A673 (cell line): ENCODE data around the gene CYP19A1. TPM values are rescaled to one million over a fixed set of nuclear protein-coding genes. Genes with fewer than 3 reads are reported as not detected.

ENCODE experiments used
- BruUV-seq: library from RNA; stranded (reverse); fragments of 400-500 nt; replicated peaks from 2 replicates; lab custom pipeline; 2021; lab: Mats Ljungman, UMichigan
- CTCF ChIA-PET: fragments of 300-600 bp; sonication (Branson Sonifier 250); formaldehyde crosslinking; loops from one replicate; lab custom pipeline; 2022; ENCODE audit warnings: antibody characterized with exemption; lab: Charles Lee
- POLR2A ChIA-PET: fragments of 300-600 bp; sonication (Branson Sonifier 250); formaldehyde crosslinking; loops from one replicate; lab custom pipeline; 2022; ENCODE audit warnings: antibody characterized with exemption; ENCODE audit not compliant: low non-redundant PET; lab: Charles Lee
- DNase-seq: peaks from one replicate; pipeline ENCODE4 v3.0.0-alpha.2; 2015; ENCODE audit warnings: low spot score
- H3K27ac ChIP-seq: fragments of 200-600 bp; sonication (generic); 2 replicates; pipeline ENCODE4 v1.5.1; 2016; ENCODE audit warnings: mixed run types, low read depth, mild to moderate bottlenecking, mixed read lengths, antibody characterized with exemption, low read length; ENCODE audit not compliant: poor library complexity, severe bottlenecking
- H3K27me3 ChIP-seq: fragments of 200-600 bp; sonication (generic); replicated peaks from 2 replicates; pipeline ENCODE4 v1.6.1; 2017; ENCODE audit warnings: mixed run types, low read depth, mild to moderate bottlenecking, mixed read lengths, antibody characterized with exemption, low read length; ENCODE audit not compliant: insufficient read depth, poor library complexity
- H3K36me3 ChIP-seq: fragments of 200-600 bp; sonication (generic); 2 replicates; pipeline ENCODE4 v1.6.1; 2016; ENCODE audit warnings: mixed run types, mild to moderate bottlenecking, mixed read lengths, antibody characterized with exemption, low read length; ENCODE audit not compliant: insufficient read depth, poor library complexity, severe bottlenecking
- H3K4me1 ChIP-seq: fragments of 200-600 bp; sonication (generic); 2 replicates; pipeline ENCODE4 v1.6.1; 2017; ENCODE audit warnings: mixed run types, mild to moderate bottlenecking, mixed read lengths, antibody characterized with exemption, low read length; ENCODE audit not compliant: insufficient read depth, poor library complexity, severe bottlenecking
- H3K4me3 ChIP-seq: fragments of 200-600 bp; sonication (generic); 2 replicates; pipeline ENCODE4 v1.5.1; 2016; ENCODE audit warnings: low read depth, mixed run types, mild to moderate bottlenecking, mixed read lengths, low read length; ENCODE audit not compliant: poor library complexity, severe bottlenecking
- H3K9me3 ChIP-seq: fragments of 200-600 bp; sonication (generic); 2 replicates; pipeline ENCODE4 v1.6.1; 2016; ENCODE audit warnings: mixed run types, low read depth, mild to moderate bottlenecking, mixed read lengths, antibody characterized with exemption, low read length; ENCODE audit not compliant: poor library complexity, severe bottlenecking
- EZH2 ChIP-seq: fragments of 200-600 bp; sonication (generic); IDR thresholded peaks from 2 replicates; pipeline ENCODE4 v1.6.1; 2017; ENCODE audit warnings: borderline replicate concordance, low read depth, mild to moderate bottlenecking, mixed read lengths, antibody characterized with exemption, low read length; ENCODE audit not compliant: poor library complexity, severe bottlenecking
- intact Hi-C: fragments of 100-400 bp; cut with micrococcal nuclease; formaldehyde crosslinking; loops from one replicate; pipeline ENCODE4 v1.10.0; 2022; ENCODE audit not compliant: unreplicated experiment
- total RNA-seq: library from RNA; stranded (reverse); gene quantifications from 2 replicates; pipeline ENCODE4 v1.2.3, GENCODE V29; 2021
- TF ChIP-seq, protein P1 (sequence below): fragments of 300-800, 200-600 bp; sonication (generic); conservative IDR thresholded peaks from 2 replicates; pipeline ENCODE4 v1.5.1; 2017; ENCODE audit warnings: low read depth, mild to moderate bottlenecking, antibody characterized with exemption, low read length, moderate library complexity, mixed read lengths

The CYP19A1 gene
- total RNA-seq, 1 experiment from 2014 or later: 0.80 TPM

DNA sequence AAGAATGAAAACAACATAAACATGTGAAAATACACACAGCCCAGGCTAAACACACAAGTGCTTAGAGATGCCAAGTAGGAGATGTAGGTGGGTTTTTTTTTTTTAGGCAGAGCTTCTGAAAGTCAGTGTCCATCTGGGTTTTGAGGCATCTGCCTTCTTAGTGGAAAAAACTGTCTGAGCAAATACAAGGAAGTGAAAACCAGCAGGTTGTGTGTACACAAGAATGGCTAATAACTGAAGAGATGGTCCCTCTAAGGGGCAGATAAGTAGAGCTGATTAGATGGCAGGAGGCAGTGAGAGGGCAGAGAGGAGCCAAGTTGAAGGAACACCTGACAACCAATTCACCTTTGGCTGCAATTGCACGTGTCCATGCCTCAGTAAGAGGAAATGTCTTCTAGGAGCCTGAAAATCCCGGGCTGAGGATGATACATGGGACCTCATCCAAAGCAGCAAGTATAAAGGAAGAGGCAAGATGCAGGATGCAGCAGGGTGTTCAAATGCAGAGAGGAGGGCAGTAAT, 34.9 kb downstream of the CYP19A1 start:
- Histone ChIP-seq H3K9me3 (no peaks in the 10 kb centered on the region), H3K4me1 (no peaks in the 10 kb centered on the region), H3K27me3 (no peaks in the 10 kb centered on the region), H3K4me3 (no peak overlapping the region), H3K27ac (no peak overlapping the region), H3K36me3 (no peaks in the 10 kb centered on the region)
- intact Hi-C loops: no loop called here
- no peak for DNase-seq
- ChIA-PET POLR2A (no interaction called here), CTCF (no interaction called here)
- BruUV-seq: no TSS peak
- no peak for TF ChIP-seq EZH2
- TF ChIP-seq, protein P1, sequence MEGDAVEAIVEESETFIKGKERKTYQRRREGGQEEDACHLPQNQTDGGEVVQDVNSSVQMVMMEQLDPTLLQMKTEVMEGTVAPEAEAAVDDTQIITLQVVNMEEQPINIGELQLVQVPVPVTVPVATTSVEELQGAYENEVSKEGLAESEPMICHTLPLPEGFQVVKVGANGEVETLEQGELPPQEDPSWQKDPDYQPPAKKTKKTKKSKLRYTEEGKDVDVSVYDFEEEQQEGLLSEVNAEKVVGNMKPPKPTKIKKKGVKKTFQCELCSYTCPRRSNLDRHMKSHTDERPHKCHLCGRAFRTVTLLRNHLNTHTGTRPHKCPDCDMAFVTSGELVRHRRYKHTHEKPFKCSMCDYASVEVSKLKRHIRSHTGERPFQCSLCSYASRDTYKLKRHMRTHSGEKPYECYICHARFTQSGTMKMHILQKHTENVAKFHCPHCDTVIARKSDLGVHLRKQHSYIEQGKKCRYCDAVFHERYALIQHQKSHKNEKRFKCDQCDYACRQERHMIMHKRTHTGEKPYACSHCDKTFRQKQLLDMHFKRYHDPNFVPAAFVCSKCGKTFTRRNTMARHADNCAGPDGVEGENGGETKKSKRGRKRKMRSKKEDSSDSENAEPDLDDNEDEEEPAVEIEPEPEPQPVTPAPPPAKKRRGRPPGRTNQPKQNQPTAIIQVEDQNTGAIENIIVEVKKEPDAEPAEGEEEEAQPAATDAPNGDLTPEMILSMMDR: no peak

DNA sequence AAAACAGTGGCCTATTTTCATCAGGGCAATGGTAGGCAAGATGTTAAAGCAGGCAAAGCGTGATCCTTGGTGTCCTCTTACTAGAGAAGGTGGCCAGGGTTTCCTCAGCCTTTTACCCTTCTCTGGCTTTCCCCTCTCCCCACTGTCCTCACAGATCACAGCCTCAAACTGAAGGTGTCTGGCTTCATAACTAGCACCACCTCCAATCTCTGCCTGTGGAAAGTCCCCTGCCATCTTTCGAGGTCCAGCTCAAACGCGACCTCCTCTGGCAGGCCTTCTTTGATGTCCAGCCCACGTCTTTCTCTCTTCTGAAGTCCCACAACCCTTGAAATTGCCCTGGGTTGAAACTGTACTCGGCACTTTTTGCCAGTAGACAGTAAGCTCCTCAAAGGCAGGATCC, 35.9 kb downstream of the CYP19A1 start:
- CTCF ChIA-PET: interaction anchor here (0.6 kb wide), 1 partner anchor 348 kb away, joined by 4 read pairs; no protein-coding TSS in a partner anchor
- no peak overlapping the region for H3K27ac ChIP-seq
- no peak overlapping the region for H3K4me3 ChIP-seq
- no peaks in the 10 kb centered on the region for H3K36me3 ChIP-seq
- POLR2A ChIA-PET: no interaction called here
- no peaks in the 10 kb centered on the region for H3K9me3 ChIP-seq
- H3K27me3 ChIP-seq: no peaks in the 10 kb centered on the region
- no TSS peak for BruUV-seq
- no peaks in the 10 kb centered on the region for H3K4me1 ChIP-seq
- intact Hi-C loops: no loop called here
- no peak for DNase-seq
- TF ChIP-seq, protein P1: no peak
- TF ChIP-seq EZH2: no peak

DNA sequence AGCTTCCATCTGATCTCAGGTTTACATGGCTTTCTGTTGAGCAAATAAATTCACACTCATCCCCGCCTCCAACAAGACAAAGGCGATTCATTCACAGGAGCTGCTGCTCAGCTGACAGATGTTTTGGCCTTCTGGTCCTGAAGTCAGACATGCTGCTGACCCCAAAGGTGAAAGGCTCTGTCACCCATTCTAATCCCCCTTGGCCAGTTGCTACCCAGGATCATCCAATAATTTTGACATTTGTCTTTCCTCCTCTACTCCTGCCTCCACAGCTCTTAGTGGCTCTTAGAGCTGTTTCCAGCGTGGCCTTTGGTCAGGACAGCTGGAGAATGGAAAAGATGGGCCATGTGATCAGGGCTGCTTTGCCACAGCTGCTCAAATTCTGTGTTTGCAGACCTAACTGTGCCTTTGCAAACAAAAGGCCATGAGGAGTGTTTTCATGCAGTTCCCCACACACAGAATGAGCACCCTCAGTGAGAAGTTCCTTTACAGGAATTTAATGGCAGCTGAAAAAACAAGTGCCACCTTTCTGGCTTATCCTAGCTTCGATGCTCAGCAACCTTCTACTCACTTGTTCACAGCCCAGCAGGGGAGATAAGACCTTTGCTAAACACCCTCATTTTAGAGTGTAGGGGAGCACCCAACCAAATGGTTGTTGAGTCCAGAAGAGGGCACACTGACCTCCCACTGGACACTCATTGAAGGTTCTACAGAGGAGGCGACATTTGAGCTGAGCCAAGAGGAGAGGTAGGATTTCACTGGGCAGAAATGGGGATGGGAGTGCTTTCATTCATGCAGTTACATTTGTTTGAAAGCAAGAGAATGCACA, 39.0 kb downstream of the CYP19A1 start:
- H3K9me3 ChIP-seq: no peaks in the 10 kb centered on the region
- POLR2A ChIA-PET: interaction anchor here (0.7 kb wide), 1 partner anchor 857 kb away, joined by 3 read pairs; no protein-coding TSS in a partner anchor
- no peak for DNase-seq
- no peak overlapping the region for H3K4me3 ChIP-seq
- CTCF ChIA-PET: interaction anchor here (0.9 kb wide), 1 partner anchor 81 kb away, joined by 3 read pairs; no protein-coding TSS in a partner anchor
- no peaks in the 10 kb centered on the region for H3K27me3 ChIP-seq
- no peak for TF ChIP-seq EZH2
- TF ChIP-seq, protein P1: no peak
- H3K4me1 ChIP-seq: no peaks in the 10 kb centered on the region
- no peak overlapping the region for H3K27ac ChIP-seq
- intact Hi-C loops: no loop called here
- BruUV-seq: no TSS peak
- no peaks in the 10 kb centered on the region for H3K36me3 ChIP-seq
